Activated T-cell treated with anti-CD3 and anti-CD28 coated beads for 48 hours (primary cell): ENCODE measurements around the gene ELP4.

Experiments
- DNase-seq: peaks from one replicate; pipeline ENCODE4 v3.0.0-alpha.2; 2020; ENCODE audit warnings: low read depth

ELP4 gene

DNA sequence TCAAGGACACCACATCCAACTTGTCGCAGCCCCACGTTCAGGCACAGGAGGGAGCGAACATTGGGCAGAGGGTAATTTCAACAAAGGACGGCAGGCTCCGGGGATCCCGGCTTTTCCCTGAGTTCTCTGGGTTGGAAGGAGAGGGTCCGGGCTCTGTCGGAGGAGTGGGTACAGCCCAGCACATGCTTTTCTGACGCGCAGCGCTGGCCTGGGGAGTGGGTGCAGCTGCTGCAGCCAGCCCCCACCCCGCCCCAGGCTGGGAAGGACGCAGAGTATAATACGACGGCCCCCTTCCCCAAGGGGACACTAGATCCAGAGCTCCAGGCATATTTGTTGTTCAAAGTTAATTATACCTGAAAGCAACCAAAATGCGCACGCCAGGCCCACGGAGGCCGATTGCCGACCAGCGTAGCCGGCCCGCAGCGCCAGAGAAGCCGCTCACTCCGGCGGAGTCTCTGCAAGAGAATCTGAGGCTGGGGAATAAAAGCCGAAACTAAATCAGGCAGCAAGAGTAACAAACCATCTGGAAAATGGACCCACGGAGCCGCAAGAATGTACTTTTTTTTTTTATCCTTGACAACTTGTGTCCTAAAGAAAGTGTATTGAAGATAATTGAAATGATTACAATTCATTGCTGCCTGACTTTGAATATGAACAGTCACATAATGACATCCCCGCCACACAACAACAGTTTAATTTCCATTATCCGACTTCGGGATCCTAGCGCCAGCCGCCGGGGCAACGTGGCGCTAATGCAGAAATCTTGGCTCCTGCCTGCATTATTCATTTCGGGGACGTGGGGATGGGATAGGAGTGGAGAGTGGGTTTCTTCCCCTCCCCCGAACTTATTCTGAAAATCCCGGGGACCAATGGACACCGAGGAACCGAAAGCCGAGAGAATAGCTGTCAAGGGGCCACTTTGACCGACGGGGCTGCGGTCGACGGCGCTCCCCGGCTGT lies 315.6 kb downstream of the ELP4 start:
- DNase-seq = no peak

GRCh38 chr11:31825838-31826484 lies 316.4 kb downstream of the ELP4 start:
- no peak for DNase-seq

DNA sequence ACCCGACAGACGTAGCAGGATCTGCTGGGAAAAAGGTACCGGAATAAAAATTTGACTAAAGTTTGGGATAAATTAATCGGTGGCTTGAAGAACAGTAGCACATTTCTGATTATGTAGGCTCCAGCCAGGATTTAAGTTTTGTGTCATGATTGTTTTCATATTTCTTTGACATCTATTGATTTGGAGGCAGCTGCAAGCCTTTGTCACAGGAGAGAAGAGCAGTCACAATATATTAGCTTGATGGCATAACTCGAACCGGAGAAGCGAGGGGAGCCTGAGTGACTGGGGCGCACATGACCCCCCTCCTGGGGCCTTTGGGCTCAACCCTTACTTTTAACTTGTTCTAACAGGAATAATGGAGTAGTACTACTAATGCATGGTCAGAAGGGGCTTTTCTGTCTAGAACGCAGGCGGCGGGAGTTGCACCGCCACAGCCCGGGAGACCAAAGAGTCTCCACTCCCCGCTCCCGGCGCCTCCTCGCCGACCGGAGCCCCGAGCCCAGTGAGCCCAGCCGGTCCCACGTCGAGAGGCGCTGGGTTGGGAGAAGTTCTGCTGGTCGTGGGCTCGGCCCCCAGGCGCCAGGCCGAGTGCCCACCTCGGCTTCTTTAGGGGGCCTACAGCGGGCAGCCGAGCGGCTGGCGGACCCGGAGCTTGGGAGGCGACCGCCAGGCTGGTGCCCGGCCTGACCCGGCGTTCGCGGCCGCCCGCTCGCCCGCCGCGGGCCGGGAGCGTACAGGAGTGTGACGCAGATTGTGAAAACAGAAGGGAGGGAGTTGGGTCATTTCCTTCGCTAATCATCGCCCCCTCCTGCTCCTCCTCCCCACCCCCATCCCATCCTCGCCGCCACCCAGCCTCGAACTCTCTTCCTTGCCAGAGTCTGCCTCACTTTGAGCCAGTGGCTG lies 317.2 kb downstream of the ELP4 start:
- no peak for DNase-seq

DNA sequence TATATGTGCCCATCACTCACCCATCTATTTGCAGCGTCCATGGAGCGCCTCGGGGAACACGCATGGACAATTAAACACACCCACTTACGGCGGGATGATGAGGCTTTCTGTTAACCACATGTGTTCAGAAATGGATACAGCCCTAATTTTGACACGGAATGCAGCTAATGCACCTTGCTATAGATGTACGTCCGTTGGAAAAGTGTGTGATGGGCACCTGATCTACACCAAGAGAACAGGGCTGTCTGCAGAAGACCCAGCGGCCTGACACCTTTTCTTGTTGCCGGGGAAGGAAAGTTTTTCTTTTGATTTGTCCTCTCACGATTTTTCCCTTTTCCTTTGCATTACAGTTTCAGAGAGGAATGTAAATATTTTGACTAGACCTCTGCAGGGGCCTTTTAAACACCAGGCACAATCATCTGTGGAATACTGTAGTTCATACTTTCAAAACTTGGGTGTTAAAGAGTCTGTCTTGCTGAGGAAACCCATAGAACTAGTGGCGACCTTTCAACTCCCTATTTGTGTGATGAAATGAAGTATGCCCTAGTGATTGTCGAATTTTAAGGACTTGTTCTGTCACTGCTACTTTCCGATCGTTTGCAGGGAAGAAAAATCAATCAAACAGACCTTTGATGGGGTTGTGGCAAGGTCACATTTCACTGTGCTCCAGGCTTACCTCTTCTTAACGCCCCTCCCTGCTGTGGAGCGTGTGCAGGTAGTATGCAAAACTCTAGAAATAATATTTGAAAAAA lies 318.1 kb downstream of the ELP4 start:
- no peak for DNase-seq

- DNase-seq = no peak
These were observed 318.6 kb downstream of the ELP4 start for GRCh38 chr11:31828217-31828616.

DNA sequence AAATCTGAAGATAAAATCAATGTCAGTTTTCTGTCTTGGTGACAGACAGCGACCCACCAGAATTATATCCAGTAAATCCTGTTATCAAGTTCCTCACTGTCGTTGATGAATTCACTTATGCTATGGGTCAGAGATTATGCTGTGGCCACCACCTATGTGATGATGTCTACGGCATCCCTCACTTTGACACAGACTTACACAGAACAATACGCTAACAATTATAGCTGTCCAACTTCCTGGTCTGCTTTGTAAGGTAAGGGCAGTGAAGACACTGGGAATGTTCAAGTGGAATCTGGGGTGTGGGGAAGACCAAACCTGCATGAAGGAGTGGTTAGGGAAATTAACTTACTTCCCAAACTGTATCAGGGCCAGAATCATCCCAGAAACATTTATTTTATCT lies 320.8 kb downstream of the ELP4 start:
- DNase-seq = no peak

- no peak for DNase-seq
These were observed 324.7 kb downstream of the ELP4 start for GRCh38 chr11:31834237-31834636.
